WTC11 (cell line): ENCODE measurements around the gene TNMD. TPM values are rescaled to one million over a fixed set of nuclear protein-coding genes. Genes with fewer than 3 reads are reported as not detected.

Experiments
- ATAC-seq: fragments of 200-7000 bp; cut with Tn5 transposase; 2 replicates; pipeline ENCODE4 v1.10.0; 2021; ENCODE audit warnings: mild to moderate bottlenecking, moderate library complexity
- CTCF ChIA-PET: fragments of 300-600 bp; sonication (Branson Sonifier 250); formaldehyde crosslinking; loops from one replicate; lab custom pipeline; 2021; ENCODE audit warnings: antibody characterized with exemption; lab: Charles Lee
- POLR2A ChIA-PET: fragments of 350-600 bp; sonication (Branson Sonifier 250); formaldehyde crosslinking; loops from one replicate; lab custom pipeline; 2021; ENCODE audit warnings: antibody characterized with exemption; lab: Charles Lee
- DNase-seq: peaks from one replicate; pipeline ENCODE4 v3.0.0; 2021; ENCODE audit warnings: low spot score
- H3K27ac Mint-ChIP-seq: 2 replicates; pipeline ENCODE4 v1.8.0; 2021; ENCODE audit warnings: mixed read lengths
- H3K27me3 Mint-ChIP-seq: 2 replicates; pipeline ENCODE4 v1.8.0; 2021; ENCODE audit warnings: low read depth, mild to moderate bottlenecking, moderate library complexity, mixed read lengths
- H3K36me3 Mint-ChIP-seq: 2 replicates; pipeline ENCODE4 v1.8.0; 2021; ENCODE audit warnings: mixed read lengths
- H3K4me1 Mint-ChIP-seq: 2 replicates; pipeline ENCODE4 v1.8.0; 2022; ENCODE audit warnings: mixed read lengths
- H3K4me3 Mint-ChIP-seq: 2 replicates; pipeline ENCODE4 v1.8.0; 2021; ENCODE audit warnings: mild to moderate bottlenecking, moderate library complexity, mixed read lengths
- H3K9me3 Mint-ChIP-seq: 2 replicates; pipeline ENCODE4 v1.8.0; 2021; ENCODE audit warnings: mixed read lengths
- AFF4 ChIP-seq: sonication (generic); formaldehyde crosslinking; IDR thresholded peaks from 2 replicates; pipeline ENCODE4 v1.8.1; 2023; ENCODE audit warnings: mild to moderate bottlenecking, missing genetic modification reagents, borderline replicate concordance
- CDX4 ChIP-seq: fragments of 250-450 bp; sonication (Bioruptor Pico); IDR thresholded peaks from 2 replicates; pipeline ENCODE4 v1.9.0; 2021; ENCODE audit warnings: moderate library complexity, mild to moderate bottlenecking, inconsistent platforms, borderline replicate concordance
- E2F4 ChIP-seq: sonication (generic); formaldehyde crosslinking; IDR thresholded peaks from 2 replicates; pipeline ENCODE4 v1.8.1; 2022; ENCODE audit warnings: low read depth, mild to moderate bottlenecking, moderate library complexity, missing genetic modification reagents, borderline replicate concordance
- FOXJ3 ChIP-seq: sonication (generic); formaldehyde crosslinking; IDR thresholded peaks from 2 replicates; pipeline ENCODE4 v1.9.0; 2021; ENCODE audit warnings: missing genetic modification reagents, mild to moderate bottlenecking, borderline replicate concordance
- FOXK1 ChIP-seq: sonication (generic); formaldehyde crosslinking; IDR thresholded peaks from 2 replicates; pipeline ENCODE4 v1.8.0; 2022; ENCODE audit warnings: mild to moderate bottlenecking, moderate library complexity, missing genetic modification reagents
- GRHL2 ChIP-seq: fragments of 250-450 bp; sonication (Bioruptor Pico); IDR thresholded peaks from 2 replicates; pipeline ENCODE4 v1.8.0; 2022; ENCODE audit warnings: mild to moderate bottlenecking, moderate library complexity; ENCODE audit not compliant: insufficient replicate concordance, severe bottlenecking
- GTF2I ChIP-seq: fragments of 250-450 bp; sonication (Bioruptor Pico); conservative IDR thresholded peaks from 2 replicates; pipeline ENCODE4 v1.4.0; 2021; ENCODE audit warnings: mild to moderate bottlenecking
- HMGA2 ChIP-seq: fragments of 250-450 bp; sonication (Bioruptor Pico); IDR thresholded peaks from 2 replicates; pipeline ENCODE4 v1.4.0; 2021; ENCODE audit warnings: mild to moderate bottlenecking, moderate library complexity
- HMGXB4 ChIP-seq: sonication (generic); formaldehyde crosslinking; IDR thresholded peaks from 2 replicates; pipeline ENCODE4 v1.8.1; 2023; ENCODE audit warnings: mild to moderate bottlenecking, moderate library complexity, missing genetic modification reagents
- JAZF1 ChIP-seq: fragments of 250-450 bp; sonication (Bioruptor Pico); IDR thresholded peaks from 2 replicates; pipeline ENCODE4 v1.9.0; 2021; ENCODE audit warnings: moderate library complexity, mild to moderate bottlenecking, inconsistent platforms
- NFATC4 ChIP-seq: fragments of 250-450 bp; sonication (Bioruptor Pico); IDR thresholded peaks from 2 replicates; pipeline ENCODE4 v1.9.0; 2021; ENCODE audit warnings: mild to moderate bottlenecking
- TEAD4 ChIP-seq: sonication (generic); formaldehyde crosslinking; IDR thresholded peaks from 2 replicates; pipeline ENCODE4 v1.8.0; 2022; ENCODE audit warnings: mild to moderate bottlenecking, missing genetic modification reagents
- TP53 ChIP-seq: sonication (generic); formaldehyde crosslinking; IDR thresholded peaks from 2 replicates; pipeline ENCODE4 v1.8.1; 2023; ENCODE audit warnings: mild to moderate bottlenecking, missing genetic modification reagents
- USF1 ChIP-seq: sonication (generic); formaldehyde crosslinking; IDR thresholded peaks from 2 replicates; pipeline ENCODE4 v1.8.0; 2022; ENCODE audit warnings: mild to moderate bottlenecking, missing genetic modification reagents
- ZNF219 ChIP-seq: sonication (generic); formaldehyde crosslinking; IDR thresholded peaks from 2 replicates; pipeline ENCODE4 v1.8.0; 2023; ENCODE audit warnings: missing genetic modification reagents, mild to moderate bottlenecking, borderline replicate concordance
- ZNF232 ChIP-seq: sonication (generic); formaldehyde crosslinking; IDR thresholded peaks from 2 replicates; pipeline ENCODE4 v1.8.0; 2022; ENCODE audit warnings: mild to moderate bottlenecking, missing genetic modification reagents
- ZNF281 ChIP-seq: sonication (generic); formaldehyde crosslinking; IDR thresholded peaks from 2 replicates; pipeline ENCODE4 v1.8.0; 2023; ENCODE audit warnings: mild to moderate bottlenecking, missing genetic modification reagents
- ZNF512 ChIP-seq: sonication (generic); formaldehyde crosslinking; IDR thresholded peaks from 2 replicates; pipeline ENCODE4 v1.8.1; 2022; ENCODE audit warnings: missing genetic modification reagents, borderline replicate concordance
- ZNF532 ChIP-seq: fragments of 250-450 bp; sonication (Bioruptor Pico); IDR thresholded peaks from 2 replicates; pipeline ENCODE4 v1.9.0; 2021; ENCODE audit warnings: mild to moderate bottlenecking, borderline replicate concordance
- total RNA-seq: library from RNA; stranded (reverse); gene quantifications from 3 replicates; pipeline ENCODE4 v1.2.3, GENCODE V29; 2021

TNMD gene
- total RNA-seq, 1 experiment from 2014 or later: 3.3 TPM

GRCh38 chrX:100623001-100623400 is 38.3 kb downstream of the TNMD start (continued):
- TF ChIP-seq NFATC4: no peak
- TF ChIP-seq E2F4 (CRISPR knock-in tag): no peak
- TF ChIP-seq HMGA2 (CRISPR knock-in tag): no peak
- TF ChIP-seq, all 79 proteins: peak for 0

- Mint-ChIP-seq H3K4me3 (no peak overlapping the region), H3K4me1 (no peaks in the 10 kb centered on the region), H3K27me3 (no peaks in the 10 kb centered on the region), H3K9me3 (no peaks in the 10 kb centered on the region), H3K36me3 (peaks cover 21% of the 10 kb centered on the region), H3K27ac (no peak overlapping the region)
- no peak for TF ChIP-seq AFF4 (CRISPR knock-in tag)
- no peak for TF ChIP-seq ZNF512 (CRISPR knock-in tag)
- no peak for TF ChIP-seq JAZF1
- no peak for TF ChIP-seq GRHL2 (CRISPR knock-in tag)
- TF ChIP-seq TEAD4: no peak
- no peak for TF ChIP-seq ZNF532 (CRISPR knock-in tag)
- TF ChIP-seq GTF2I (CRISPR knock-in tag): no peak
- no peak for TF ChIP-seq TP53 (CRISPR knock-in tag)
- no peak for TF ChIP-seq HMGXB4 (CRISPR knock-in tag)
- TF ChIP-seq ZNF219 (CRISPR knock-in tag): no peak
- TF ChIP-seq CDX4 (CRISPR knock-in tag): no peak
- no peak for TF ChIP-seq FOXK1 (CRISPR knock-in tag)
- TF ChIP-seq ZNF281 (CRISPR knock-in tag): no peak
- TF ChIP-seq ZNF232 (CRISPR knock-in tag): no peak
- TF ChIP-seq USF1 (CRISPR knock-in tag): no peak
- no peak for TF ChIP-seq FOXJ3 (CRISPR knock-in tag)
- POLR2A ChIA-PET: no interaction called here
- no peak for DNase-seq
- CTCF ChIA-PET: interaction anchor here (1.2 kb wide), 1 partner anchor 11 kb away, joined by 4 read pairs; no protein-coding TSS in a partner anchor
- no peak for ATAC-seq
Measured at GRCh38 chrX:100625985-100626491, 41.3 kb downstream of the TNMD start.
